Fibroblast of lung (primary cell): ENCODE results near the gene CMTR1. TPM values are rescaled to one million over a fixed set of nuclear protein-coding genes. Genes with fewer than 3 reads are reported as not detected.

ENCODE experiments used
- DNase-seq, 2 donors: peaks; one replicate each; pipeline versions ENCODE4 v3.0.0 to v3.0.0-alpha.2; 2010; ENCODE audit warnings: low read depth in 2 of 2
- H2AFZ ChIP-seq: 2 replicates; pipeline ENCODE4 v1.5.1; 2012; ENCODE audit warnings: low read length, control low read depth, inconsistent platforms
- H3K27ac ChIP-seq: 2 replicates; pipeline ENCODE4 v1.5.1; 2011; ENCODE audit warnings: low read length, control low read depth; ENCODE audit not compliant: insufficient read depth
- H3K27me3 ChIP-seq: 2 replicates; pipeline ENCODE4 v1.5.1; 2011; ENCODE audit warnings: mild to moderate bottlenecking, low read length; ENCODE audit not compliant: control insufficient read depth, insufficient read depth
- H3K36me3 ChIP-seq: 2 replicates; pipeline ENCODE4 v1.5.1; 2011; ENCODE audit warnings: low read length; ENCODE audit not compliant: control insufficient read depth, insufficient read depth
- H3K4me1 ChIP-seq: 2 replicates; pipeline ENCODE4 v1.5.1; 2011; ENCODE audit warnings: low read length; ENCODE audit not compliant: control insufficient read depth, insufficient read depth; ENCODE audit errors: extremely low read depth
- H3K4me2 ChIP-seq: 2 replicates; pipeline ENCODE4 v1.5.1; 2011; ENCODE audit warnings: low read length, control low read depth; ENCODE audit not compliant: insufficient read depth; ENCODE audit errors: extremely low read depth
- H3K4me3 ChIP-seq, 4 experiments: fragments of 200-600 bp in 1 of 4; sonication (generic) in 1 of 4; replicated peaks in 1 of 4; 2 replicates each; pipeline ENCODE4 v1.5.1; 2011 to 2016; ENCODE audit warnings: low read length in 4 of 4, low read depth in 3 of 4, mild to moderate bottlenecking in 3 of 4, control low read depth in 2 of 4, inconsistent platforms in 1 of 4, mixed read lengths in 1 of 4; ENCODE audit not compliant: insufficient read depth in 1 of 4; ENCODE audit errors: control extremely low read depth in 1 of 4
- H3K79me2 ChIP-seq: 2 replicates; pipeline ENCODE4 v1.5.1; 2012; ENCODE audit warnings: mild to moderate bottlenecking, low read length, inconsistent platforms; ENCODE audit not compliant: control insufficient read depth, insufficient read depth
- H3K9ac ChIP-seq: 2 replicates; pipeline ENCODE4 v1.5.1; 2011; ENCODE audit warnings: mild to moderate bottlenecking, low read length, control low read depth; ENCODE audit not compliant: insufficient read depth
- H3K9me3 ChIP-seq: 2 replicates; pipeline ENCODE4 v1.5.1; 2012; ENCODE audit warnings: low read depth, low read length; ENCODE audit not compliant: control insufficient read depth, insufficient read depth
- H4K20me1 ChIP-seq: 2 replicates; pipeline ENCODE4 v1.5.1; 2011; ENCODE audit warnings: low read length; ENCODE audit not compliant: control insufficient read depth, insufficient read depth; ENCODE audit errors: extremely low read depth
- CTCF ChIP-seq, 2 donors: IDR thresholded peaks in 1 of 2; conservative IDR thresholded peaks in 1 of 2; 1 replicate in 1 of 2; 2 replicates in 1 of 2; pipeline ENCODE4 v1.5.1; 2011 to 2012; ENCODE audit warnings: low read length in 2 of 2, control low read depth in 1 of 2, inconsistent platforms in 1 of 2, low read depth in 1 of 2, mild to moderate bottlenecking in 1 of 2
- EZH2 ChIP-seq: IDR thresholded peaks from 2 replicates; pipeline ENCODE4 v1.5.1; 2012; ENCODE audit warnings: low read length, control low read depth, mild to moderate bottlenecking; ENCODE audit errors: missing control alignments
- polyA plus RNA-seq, 2 donors: library from polyadenylated mRNA; depleted of rRNA in 1 of 2; stranded (reverse) in 1 of 2; unstranded in 1 of 2; fragments of >200 nt; gene quantifications; 2 replicates each; pipeline ENCODE4 v1.2.1, GENCODE V29; 2011 to 2012; ENCODE audit warnings: missing spikeins in 1 of 2
- total RNA-seq: library from RNA; depleted of rRNA; stranded (reverse); fragments of >200 nt; gene quantifications from 2 replicates; pipeline ENCODE4 v1.2.1, GENCODE V29; 2014

CMTR1 gene
- total and polyA plus RNA-seq, 2 donors (not counting 1 experiment from before 2014, with no cell fraction given), result 27.0 to 44.8 TPM

GRCh38 chr6:37459981-37460800 lies 27.2 kb downstream of the CMTR1 start:
- Histone ChIP-seq H3K79me2 (no peaks in the 10 kb centered on the region), H3K27ac (no peak overlapping the region), H3K9me3 (no peaks in the 10 kb centered on the region), H4K20me1 (no peaks in the 10 kb centered on the region), H3K9ac (no peak overlapping the region), H3K4me3 (no peak overlapping the region), H3K4me1 (peaks cover 12% of the 10 kb centered on the region), H3K27me3 (no peaks in the 10 kb centered on the region), H3K36me3 (peaks cover 16% of the 10 kb centered on the region), H3K4me2 (no peak overlapping the region), H2AFZ (no peak overlapping the region)
- TF ChIP-seq CTCF (conservative IDR thresholded peaks at IDR 0.05 in 1 of 2, IDR thresholded peaks at IDR 0.05 in 1 of 2; ENCODE audit: low read depth in 1 of 2, low read length in 2 of 2) (no peak), EZH2 (no peak)
- DNase-seq, result no peak

- no peak overlapping the region for H3K9ac ChIP-seq
- H3K79me2 ChIP-seq, result no peaks in the 10 kb centered on the region
- no peak overlapping the region for H3K27ac ChIP-seq
- H3K27me3 ChIP-seq, result no peaks in the 10 kb centered on the region
- TF ChIP-seq CTCF (conservative IDR thresholded peaks at IDR 0.05 in 1 of 2, IDR thresholded peaks at IDR 0.05 in 1 of 2; ENCODE audit: low read depth in 1 of 2, low read length in 2 of 2) (no peak), EZH2 (no peak)
- DNase-seq, result no peak
- H3K36me3 ChIP-seq, result peaks cover 14% of the 10 kb centered on the region
- no peaks in the 10 kb centered on the region for H4K20me1 ChIP-seq
- H3K9me3 ChIP-seq, result no peaks in the 10 kb centered on the region
- H2AFZ ChIP-seq, result no peak overlapping the region
- H3K4me1 ChIP-seq, result peaks cover 8% of the 10 kb centered on the region
- no peak overlapping the region for H3K4me3 ChIP-seq
- H3K4me2 ChIP-seq, result no peak overlapping the region
Observed at GRCh38 chr6:37460805-37461204, 27.8 kb downstream of the CMTR1 start.

GRCh38 chr6:37463110-37463509 lies 30.1 kb downstream of the CMTR1 start:
- Histone ChIP-seq H3K36me3 (peaks cover 13% of the 10 kb centered on the region), H3K4me1 (no peaks in the 10 kb centered on the region)

More at GRCh38 chr6:37463110-37463509, 30.1 kb downstream of the CMTR1 start:
- Histone ChIP-seq H4K20me1 (no peaks in the 10 kb centered on the region), H2AFZ (no peak overlapping the region), H3K27me3 (no peaks in the 10 kb centered on the region), H3K4me2 (no peak overlapping the region), H3K9me3 (no peaks in the 10 kb centered on the region), H3K79me2 (no peaks in the 10 kb centered on the region), H3K4me3 (no peak overlapping the region), H3K9ac (no peak overlapping the region), H3K27ac (no peak overlapping the region)
- DNase-seq, result no peak
- TF ChIP-seq EZH2, result no peak
- no peak for TF ChIP-seq CTCF (conservative IDR thresholded peaks at IDR 0.05 in 1 of 2, IDR thresholded peaks at IDR 0.05 in 1 of 2; ENCODE audit: low read depth in 1 of 2, low read length in 2 of 2)
